Amniotic epithelial cell (primary cell): ENCODE results near the gene ZFYVE26.
"Not testable (repeated sequence)": the region's sequence is repeated elsewhere in the genome, so short reads cannot be mapped to it uniquely, and the experiment has no call there.

Source experiments
- DNase-seq: peaks from one replicate; pipeline ENCODE4 v3.0.0-alpha.2; 2010; ENCODE audit warnings: low read depth

The ZFYVE26 gene

GRCh38 chr14:67816326-67817002 is at the start of gene ZFYVE26:
Gene ZFYVE26, minus strand, starts transcription at chr14:67816590. Its CDS starts 627 bp downstream, at chr14:67815963.
- DNase-seq = peak; percentile 95

GRCh38 chr14:67863223-67863622 is 46.8 kb upstream of the ZFYVE26 start:
- DNase-seq = no peak

- DNase-seq = no peak
Measured at GRCh38 chr14:67859169-67859749, 42.9 kb upstream of the ZFYVE26 start.

GRCh38 chr14:67857778-67858350 is 41.5 kb upstream of the ZFYVE26 start:
- DNase-seq = peak; percentile 12

GRCh38 chr14:67856827-67857226 is 40.4 kb upstream of the ZFYVE26 start:
- DNase-seq = peak; percentile 16

- no peak for DNase-seq
Measured at GRCh38 chr14:67853715-67854114, 37.3 kb upstream of the ZFYVE26 start.

GRCh38 chr14:67852926-67853604 is 36.7 kb upstream of the ZFYVE26 start:
- DNase-seq = no peak

- no peak for DNase-seq
Measured at GRCh38 chr14:67851785-67852410, 35.5 kb upstream of the ZFYVE26 start.

- DNase-seq = no peak
Measured at GRCh38 chr14:67850066-67850830, 33.9 kb upstream of the ZFYVE26 start.

- DNase-seq = no peak
Measured at GRCh38 chr14:67846029-67846610, 29.7 kb upstream of the ZFYVE26 start.

GRCh38 chr14:67837011-67837624 is 20.7 kb upstream of the ZFYVE26 start:
- peak; percentile 87 for DNase-seq

- no peak for DNase-seq
Measured at GRCh38 chr14:67835596-67835995, 19.2 kb upstream of the ZFYVE26 start.

- no peak for DNase-seq
Measured at GRCh38 chr14:67833403-67833802, 17.0 kb upstream of the ZFYVE26 start.

GRCh38 chr14:67831113-67831512 is 14.7 kb upstream of the ZFYVE26 start:
- no peak for DNase-seq

- DNase-seq = no peak
Measured at GRCh38 chr14:67821121-67821520, 4.7 kb upstream of the ZFYVE26 start.

- peak; percentile 10 for DNase-seq
Measured at GRCh38 chr14:67820428-67820971, 4.1 kb upstream of the ZFYVE26 start.

GRCh38 chr14:67819563-67820421 is 3.4 kb upstream of the ZFYVE26 start, which contains the start of gene RAD51B:
Gene RAD51B, plus strand, starts transcription at chr14:67819779.
- DNase-seq = peak; percentile 73

- not testable (repeated sequence) for DNase-seq
Measured at GRCh38 chr14:67818476-67818875, 2.1 kb upstream of the ZFYVE26 start.

GRCh38 chr14:67817750-67818438 is 1.5 kb upstream of the ZFYVE26 start:
- DNase-seq = no peak
